HEK293 (cell line): ENCODE measurements around the gene KIF13A.

Source experiments
- SETDB1 ChIP-seq: IDR thresholded peaks from one replicate; pipeline ENCODE4 v1.6.1; 2017; ENCODE audit warnings: mild to moderate bottlenecking, low read length, moderate library complexity, mixed read lengths; ENCODE audit not compliant: insufficient read length
- ZNF175 ChIP-seq: fragments of 450-650 bp; formaldehyde crosslinking; IDR thresholded peaks from 2 replicates; pipeline ENCODE4 v1.5.1; 2016; ENCODE audit warnings: missing biosample characterization, missing genetic modification characterization
- ZNF239 ChIP-seq: fragments of 450-650 bp; formaldehyde crosslinking; IDR thresholded peaks from 2 replicates; pipeline ENCODE4 v1.5.1; 2016; ENCODE audit warnings: missing biosample characterization, missing genetic modification characterization
- ZNF433 ChIP-seq: fragments of 450-650 bp; formaldehyde crosslinking; IDR thresholded peaks from 2 replicates; pipeline ENCODE4 v1.5.1; 2016; ENCODE audit warnings: missing biosample characterization, missing genetic modification characterization, low read depth
- ZNF600 ChIP-seq: fragments of 450-650 bp; formaldehyde crosslinking; IDR thresholded peaks from 2 replicates; pipeline ENCODE4 v1.5.1; 2016; ENCODE audit warnings: missing biosample characterization, missing genetic modification characterization
- TF ChIP-seq, protein P1 (sequence below): fragments of 450-650 bp; formaldehyde crosslinking; IDR thresholded peaks from 2 replicates; pipeline ENCODE4 v1.5.1; 2016; ENCODE audit warnings: missing biosample characterization, missing genetic modification characterization
- TF ChIP-seq, protein P2 (sequence below): fragments of 450-650 bp; formaldehyde crosslinking; IDR thresholded peaks from 2 replicates; pipeline ENCODE4 v1.5.1; 2016; ENCODE audit warnings: missing biosample characterization, missing genetic modification characterization
- TF ChIP-seq, protein P3 (sequence below): fragments of 450-650 bp; formaldehyde crosslinking; optimal IDR thresholded peaks from 2 replicates; pipeline ENCODE3; 2016; ENCODE audit warnings: missing biosample characterization, mild to moderate bottlenecking, missing genetic modification characterization
- TF ChIP-seq, protein P4 (sequence below): fragments of 450-650 bp; formaldehyde crosslinking; IDR thresholded peaks from 2 replicates; pipeline ENCODE4 v1.5.1; 2017; ENCODE audit warnings: missing biosample characterization, mild to moderate bottlenecking, missing genetic modification characterization, moderate library complexity
- TF ChIP-seq, protein P5 (sequence below): sonication (generic); formaldehyde crosslinking; IDR thresholded peaks from 2 replicates; pipeline ENCODE4 v1.8.1; 2022; ENCODE audit warnings: mild to moderate bottlenecking, moderate library complexity, missing genetic modification reagents

DNA sequence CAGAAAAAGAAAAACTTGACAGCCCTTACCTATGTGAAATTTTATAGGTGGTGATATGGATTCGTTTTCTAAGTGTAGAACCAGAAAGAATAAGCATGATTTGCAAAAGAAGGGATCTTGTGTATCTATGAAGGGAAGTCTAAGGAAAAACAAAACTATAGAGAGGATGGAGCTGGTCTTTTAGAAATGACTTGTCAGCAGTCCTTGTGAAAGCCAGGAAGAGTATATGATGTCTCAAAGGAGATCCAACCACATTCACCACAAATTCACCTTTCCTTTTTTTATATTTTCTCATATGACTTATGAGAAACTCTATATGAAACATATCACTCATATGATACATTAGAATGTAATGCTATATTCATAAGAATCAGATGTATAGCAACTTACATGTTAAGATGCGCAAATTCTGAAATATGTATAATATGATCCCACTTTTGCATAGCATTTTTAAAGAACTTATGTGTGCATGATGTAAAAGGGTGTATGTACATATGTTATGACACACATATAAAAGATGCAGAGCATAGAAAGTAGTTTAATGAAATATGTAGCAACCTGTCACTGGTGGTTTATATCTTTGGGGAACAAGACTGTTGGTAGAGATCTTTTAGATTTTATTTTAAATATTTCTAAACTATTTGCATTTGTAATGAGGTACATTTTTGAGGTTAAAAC is 188.8 kb downstream of the KIF13A start:
- TF ChIP-seq, protein P1, sequence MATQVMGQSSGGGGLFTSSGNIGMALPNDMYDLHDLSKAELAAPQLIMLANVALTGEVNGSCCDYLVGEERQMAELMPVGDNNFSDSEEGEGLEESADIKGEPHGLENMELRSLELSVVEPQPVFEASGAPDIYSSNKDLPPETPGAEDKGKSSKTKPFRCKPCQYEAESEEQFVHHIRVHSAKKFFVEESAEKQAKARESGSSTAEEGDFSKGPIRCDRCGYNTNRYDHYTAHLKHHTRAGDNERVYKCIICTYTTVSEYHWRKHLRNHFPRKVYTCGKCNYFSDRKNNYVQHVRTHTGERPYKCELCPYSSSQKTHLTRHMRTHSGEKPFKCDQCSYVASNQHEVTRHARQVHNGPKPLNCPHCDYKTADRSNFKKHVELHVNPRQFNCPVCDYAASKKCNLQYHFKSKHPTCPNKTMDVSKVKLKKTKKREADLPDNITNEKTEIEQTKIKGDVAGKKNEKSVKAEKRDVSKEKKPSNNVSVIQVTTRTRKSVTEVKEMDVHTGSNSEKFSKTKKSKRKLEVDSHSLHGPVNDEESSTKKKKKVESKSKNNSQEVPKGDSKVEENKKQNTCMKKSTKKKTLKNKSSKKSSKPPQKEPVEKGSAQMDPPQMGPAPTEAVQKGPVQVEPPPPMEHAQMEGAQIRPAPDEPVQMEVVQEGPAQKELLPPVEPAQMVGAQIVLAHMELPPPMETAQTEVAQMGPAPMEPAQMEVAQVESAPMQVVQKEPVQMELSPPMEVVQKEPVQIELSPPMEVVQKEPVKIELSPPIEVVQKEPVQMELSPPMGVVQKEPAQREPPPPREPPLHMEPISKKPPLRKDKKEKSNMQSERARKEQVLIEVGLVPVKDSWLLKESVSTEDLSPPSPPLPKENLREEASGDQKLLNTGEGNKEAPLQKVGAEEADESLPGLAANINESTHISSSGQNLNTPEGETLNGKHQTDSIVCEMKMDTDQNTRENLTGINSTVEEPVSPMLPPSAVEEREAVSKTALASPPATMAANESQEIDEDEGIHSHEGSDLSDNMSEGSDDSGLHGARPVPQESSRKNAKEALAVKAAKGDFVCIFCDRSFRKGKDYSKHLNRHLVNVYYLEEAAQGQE (tag by site-specific recombination), result no peak
- TF ChIP-seq, protein P2, sequence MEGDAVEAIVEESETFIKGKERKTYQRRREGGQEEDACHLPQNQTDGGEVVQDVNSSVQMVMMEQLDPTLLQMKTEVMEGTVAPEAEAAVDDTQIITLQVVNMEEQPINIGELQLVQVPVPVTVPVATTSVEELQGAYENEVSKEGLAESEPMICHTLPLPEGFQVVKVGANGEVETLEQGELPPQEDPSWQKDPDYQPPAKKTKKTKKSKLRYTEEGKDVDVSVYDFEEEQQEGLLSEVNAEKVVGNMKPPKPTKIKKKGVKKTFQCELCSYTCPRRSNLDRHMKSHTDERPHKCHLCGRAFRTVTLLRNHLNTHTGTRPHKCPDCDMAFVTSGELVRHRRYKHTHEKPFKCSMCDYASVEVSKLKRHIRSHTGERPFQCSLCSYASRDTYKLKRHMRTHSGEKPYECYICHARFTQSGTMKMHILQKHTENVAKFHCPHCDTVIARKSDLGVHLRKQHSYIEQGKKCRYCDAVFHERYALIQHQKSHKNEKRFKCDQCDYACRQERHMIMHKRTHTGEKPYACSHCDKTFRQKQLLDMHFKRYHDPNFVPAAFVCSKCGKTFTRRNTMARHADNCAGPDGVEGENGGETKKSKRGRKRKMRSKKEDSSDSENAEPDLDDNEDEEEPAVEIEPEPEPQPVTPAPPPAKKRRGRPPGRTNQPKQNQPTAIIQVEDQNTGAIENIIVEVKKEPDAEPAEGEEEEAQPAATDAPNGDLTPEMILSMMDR, result no peak
- TF ChIP-seq SETDB1 (no peak), ZNF239 (no peak), ZNF175 (tag by site-specific recombination) (no peak), ZNF433 (tag by site-specific recombination) (no peak), ZNF600 (tag by site-specific recombination) (no peak)
- TF ChIP-seq, protein P3, sequence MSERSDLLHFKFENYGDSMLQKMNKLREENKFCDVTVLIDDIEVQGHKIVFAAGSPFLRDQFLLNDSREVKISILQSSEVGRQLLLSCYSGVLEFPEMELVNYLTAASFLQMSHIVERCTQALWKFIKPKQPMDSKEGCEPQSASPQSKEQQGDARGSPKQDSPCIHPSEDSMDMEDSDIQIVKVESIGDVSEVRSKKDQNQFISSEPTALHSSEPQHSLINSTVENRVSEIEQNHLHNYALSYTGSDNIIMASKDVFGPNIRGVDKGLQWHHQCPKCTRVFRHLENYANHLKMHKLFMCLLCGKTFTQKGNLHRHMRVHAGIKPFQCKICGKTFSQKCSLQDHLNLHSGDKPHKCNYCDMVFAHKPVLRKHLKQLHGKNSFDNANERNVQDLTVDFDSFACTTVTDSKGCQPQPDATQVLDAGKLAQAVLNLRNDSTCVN (tag by site-specific recombination), result no peak
- TF ChIP-seq, protein P4, sequence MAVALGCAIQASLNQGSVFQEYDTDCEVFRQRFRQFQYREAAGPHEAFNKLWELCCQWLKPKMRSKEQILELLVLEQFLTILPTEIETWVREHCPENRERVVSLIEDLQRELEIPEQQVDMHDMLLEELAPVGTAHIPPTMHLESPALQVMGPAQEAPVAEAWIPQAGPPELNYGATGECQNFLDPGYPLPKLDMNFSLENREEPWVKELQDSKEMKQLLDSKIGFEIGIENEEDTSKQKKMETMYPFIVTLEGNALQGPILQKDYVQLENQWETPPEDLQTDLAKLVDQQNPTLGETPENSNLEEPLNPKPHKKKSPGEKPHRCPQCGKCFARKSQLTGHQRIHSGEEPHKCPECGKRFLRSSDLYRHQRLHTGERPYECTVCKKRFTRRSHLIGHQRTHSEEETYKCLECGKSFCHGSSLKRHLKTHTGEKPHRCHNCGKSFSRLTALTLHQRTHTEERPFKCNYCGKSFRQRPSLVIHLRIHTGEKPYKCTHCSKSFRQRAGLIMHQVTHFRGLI (tag by site-specific recombination), result no peak
- TF ChIP-seq, protein P5, sequence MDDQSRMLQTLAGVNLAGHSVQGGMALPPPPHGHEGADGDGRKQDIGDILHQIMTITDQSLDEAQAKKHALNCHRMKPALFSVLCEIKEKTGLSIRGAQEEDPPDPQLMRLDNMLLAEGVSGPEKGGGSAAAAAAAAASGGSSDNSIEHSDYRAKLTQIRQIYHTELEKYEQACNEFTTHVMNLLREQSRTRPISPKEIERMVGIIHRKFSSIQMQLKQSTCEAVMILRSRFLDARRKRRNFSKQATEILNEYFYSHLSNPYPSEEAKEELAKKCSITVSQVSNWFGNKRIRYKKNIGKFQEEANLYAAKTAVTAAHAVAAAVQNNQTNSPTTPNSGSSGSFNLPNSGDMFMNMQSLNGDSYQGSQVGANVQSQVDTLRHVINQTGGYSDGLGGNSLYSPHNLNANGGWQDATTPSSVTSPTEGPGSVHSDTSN (CRISPR knock-in tag), result no peak
